A549 (cell line): ENCODE measurements around the gene CACNA1C. TPM values are rescaled to one million over a fixed set of nuclear protein-coding genes. Genes with fewer than 3 reads are reported as not detected.

Source experiments
- ATAC-seq, 2 experiments: fragments of 200-7000 bp in 1 of 2; fragments of >200 bp in 1 of 2; cut with Nextera tagmentation in 1 of 2; cut with Tn5 transposase in 1 of 2; 3 replicates each; pipeline versions ENCODE4 v1.8.0 to v1.9.1; 2018 to 2020; ENCODE audit warnings: mild to moderate bottlenecking in 1 of 2, moderate library complexity in 1 of 2
- CTCF ChIA-PET: fragments of 300-600 bp; sonication (Branson Sonifier 250); formaldehyde crosslinking; extraction: SDS; loops from one replicate; lab custom pipeline; 2021; ENCODE audit warnings: antibody characterized with exemption, inconsistent platforms; lab: Yijun Ruan, JAX
- POLR2A ChIA-PET: fragments of 350-600 bp; formaldehyde crosslinking; extraction: SDS; loops from one replicate; lab custom pipeline; 2021; ENCODE audit warnings: antibody characterized with exemption, inconsistent platforms; lab: Yijun Ruan, JAX
- DNase-seq, 2 experiments: peaks; one replicate each; pipeline versions ENCODE4 v3.0.0 to v3.0.0-alpha.2; 2011 to 2016; ENCODE audit warnings: low read depth in 1 of 2, low spot score in 1 of 2
- FAIRE-seq: peaks from 2 replicates; lab custom pipeline; 2011; peaks lifted over from hg19 to GRCh38; lab: Jason Lieb, UNC
- H3K27ac ChIP-seq, 2 experiments: fragments of >200 bp; sonication (Bioruptor Twin); formaldehyde crosslinking; 3 replicates each; pipeline ENCODE4 v1.5.1; 2016 to 2017
- H3K4me1 ChIP-seq: fragments of >200 bp; sonication (Bioruptor Twin); formaldehyde crosslinking; 3 replicates; pipeline ENCODE4 v1.6.1; 2016
- H3K4me2 ChIP-seq: fragments of >200 bp; sonication (Bioruptor Twin); formaldehyde crosslinking; 3 replicates; pipeline ENCODE4 v1.6.1; 2016
- H3K4me3 ChIP-seq: fragments of >200 bp; sonication (Bioruptor Twin); formaldehyde crosslinking; 3 replicates; pipeline ENCODE4 v1.5.1; 2016
- H3K9me3 ChIP-seq: fragments of >200 bp; sonication (Bioruptor Twin); formaldehyde crosslinking; 3 replicates; pipeline ENCODE4 v1.6.1; 2016
- BHLHE40 ChIP-seq: IDR thresholded peaks from 2 replicates; pipeline ENCODE4 v1.6.1; 2012; ENCODE audit warnings: low read depth, low read length, inconsistent platforms
- CHD2 ChIP-seq: fragments of 150-350 bp; IDR thresholded peaks from 2 replicates; pipeline ENCODE4 v1.6.1; 2014; ENCODE audit warnings: low read length; ENCODE audit not compliant: partially characterized antibody
- EHF ChIP-seq: fragments of 250-450 bp; sonication (Bioruptor Pico); IDR thresholded peaks from 2 replicates; pipeline ENCODE4 v1.5.0; 2020; ENCODE audit warnings: mild to moderate bottlenecking
- ESRRA ChIP-seq: fragments of 150-350 bp; IDR thresholded peaks from 2 replicates; pipeline ENCODE4 v1.6.1; 2014; ENCODE audit warnings: mild to moderate bottlenecking, low read length, borderline replicate concordance
- FOSB ChIP-seq: fragments of 250-450 bp; sonication (Bioruptor Pico); IDR thresholded peaks from 2 replicates; pipeline ENCODE4 v1.5.0; 2020; ENCODE audit warnings: mild to moderate bottlenecking, moderate library complexity
- GATA3 ChIP-seq: IDR thresholded peaks from 2 replicates; pipeline ENCODE4 v1.6.1; 2012; ENCODE audit warnings: borderline replicate concordance
- HDAC2 ChIP-seq: fragments of 200-600 bp; sonication (generic); IDR thresholded peaks from 2 replicates; pipeline ENCODE4 v1.6.1; 2016
- HOXA7 ChIP-seq: fragments of 250-450 bp; sonication (Bioruptor Pico); IDR thresholded peaks from 2 replicates; pipeline ENCODE4 v1.5.0; 2020; ENCODE audit warnings: mild to moderate bottlenecking, moderate library complexity
- JUN ChIP-seq, 2 experiments: fragments of >200 bp; sonication (Bioruptor Twin); formaldehyde crosslinking; IDR thresholded peaks; 2 replicates in 1 of 2; 3 replicates in 1 of 2; pipeline ENCODE4 v1.6.1; 2016 to 2017
- JUNB ChIP-seq: fragments of >200 bp; sonication (Bioruptor Twin); formaldehyde crosslinking; IDR thresholded peaks from 2 replicates; pipeline ENCODE4 v1.6.1; 2016
- MAZ ChIP-seq: fragments of 150-350 bp; IDR thresholded peaks from 2 replicates; pipeline ENCODE4 v1.6.1; 2014; ENCODE audit warnings: antibody characterized with exemption, low read depth, low read length, borderline replicate concordance
- MYC ChIP-seq: IDR thresholded peaks from 2 replicates; pipeline ENCODE4 v1.6.1; 2012; ENCODE audit warnings: mild to moderate bottlenecking, inconsistent platforms, low read length, improper control_type of control experiment, borderline replicate concordance
- PHF8 ChIP-seq: fragments of 200-600 bp; sonication (generic); IDR thresholded peaks from 2 replicates; pipeline ENCODE4 v1.6.1; 2016; ENCODE audit warnings: low read depth, mild to moderate bottlenecking, antibody characterized with exemption, moderate library complexity, borderline replicate concordance
- RAD21 ChIP-seq, 2 experiments: fragments of >200 bp in 1 of 2; sonication (Bioruptor Twin) in 1 of 2; formaldehyde crosslinking in 1 of 2; IDR thresholded peaks in 1 of 2; conservative IDR thresholded peaks in 1 of 2; 2 replicates in 1 of 2; 3 replicates in 1 of 2; pipeline ENCODE4 v1.6.1; 2012 to 2018; ENCODE audit warnings: inconsistent platforms in 1 of 2
- RNF2 ChIP-seq: fragments of 200-600 bp; sonication (generic); IDR thresholded peaks from 2 replicates; pipeline ENCODE4 v1.6.1; 2016; ENCODE audit warnings: low read depth, mild to moderate bottlenecking, antibody characterized with exemption, moderate library complexity, borderline replicate concordance
- SMC3 ChIP-seq: fragments of >200 bp; sonication (Bioruptor Twin); formaldehyde crosslinking; IDR thresholded peaks from 3 replicates; pipeline ENCODE4 v1.6.1; 2018; ENCODE audit warnings: inconsistent platforms
- TP53 ChIP-seq: fragments of 250-450 bp; sonication (Bioruptor Pico); IDR thresholded peaks from 2 replicates; pipeline ENCODE4 v1.5.0; 2021; ENCODE audit warnings: mild to moderate bottlenecking, moderate library complexity
- ZNF302 ChIP-seq: fragments of 250-450 bp; sonication (Bioruptor Pico); IDR thresholded peaks from 2 replicates; pipeline ENCODE4 v1.9.0; 2021; ENCODE audit warnings: inconsistent platforms, mild to moderate bottlenecking, moderate library complexity
- ZSCAN20 ChIP-seq: fragments of 250-450 bp; sonication (Bioruptor Pico); IDR thresholded peaks from 2 replicates; pipeline ENCODE4 v1.8.0; 2022; ENCODE audit warnings: mild to moderate bottlenecking, moderate library complexity
- WGBS: methylation state at CpG from one replicate; pipeline ENCODE4 v1.1.6; 2017; ENCODE audit errors: missing lambda C conversion rate; 5-methylcytosine and 5-hydroxymethylcytosine counted together
- polyA plus RNA-seq, 4 experiments: library from polyadenylated mRNA; depleted of rRNA in 3 of 4; stranded (reverse); fragments of >200 nt; fragmentation: RNase III in 1 of 4; extraction: RNeasy Plus Mini Kit Qiagen cat#74134 plus additional on column Dnase treatment in 1 of 4; gene quantifications; 2 replicates in 3 of 4; 3 replicates in 1 of 4; pipeline ENCODE4 v1.2.3, GENCODE V29; 2011 to 2017
- TF ChIP-seq, protein P1 (sequence below): fragments of >200 bp; sonication (Bioruptor Twin); formaldehyde crosslinking; IDR thresholded peaks from 3 replicates; pipeline ENCODE4 v1.5.1; 2016
- TF ChIP-seq, protein P2 (sequence below): IDR thresholded peaks from 2 replicates; pipeline ENCODE4 v1.6.1; 2012
- TF ChIP-seq, protein P3 (sequence below): IDR thresholded peaks from 2 replicates; pipeline ENCODE4 v1.6.1; 2012; ENCODE audit warnings: low read depth, borderline replicate concordance
- TF ChIP-seq, protein P4 (sequence below): fragments of 250-450 bp; sonication (Bioruptor Pico); IDR thresholded peaks from 2 replicates; pipeline ENCODE4 v1.5.0; 2020; ENCODE audit warnings: low read depth, mild to moderate bottlenecking, moderate library complexity

The CACNA1C gene
- polyA plus RNA-seq, 2 of the 4 experiments (the other 2 are of a cell fraction): not detected

DNA sequence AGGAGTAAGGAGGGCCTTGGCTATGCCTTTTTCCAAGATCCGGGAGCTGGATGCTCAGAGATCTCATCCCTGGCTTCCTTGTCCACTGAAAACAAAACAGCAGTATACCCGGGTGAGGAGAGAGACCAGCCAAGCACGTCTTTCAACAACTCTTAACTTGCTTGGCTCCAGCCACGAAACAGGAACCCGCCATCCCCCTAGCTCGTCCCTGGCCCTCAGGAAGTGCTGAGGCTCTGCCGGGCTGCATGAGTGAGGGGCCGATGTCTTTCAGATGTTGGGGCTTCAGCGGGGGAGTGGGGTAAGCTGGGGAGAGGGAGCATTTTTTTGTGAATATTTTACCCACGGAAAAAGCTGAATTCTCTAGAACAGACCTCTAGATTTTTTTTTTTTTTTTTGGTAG, 231.1 kb downstream of the CACNA1C start:
- no peak for ATAC-seq
- ChIA-PET CTCF (interaction anchor here (0.8 to 1.6 kb wide), 9 partner anchors 9 to 249 kb away, joined by 3 to 4 read pairs (median 3); no protein-coding TSS in a partner anchor), POLR2A (no interaction called here)
- Histone ChIP-seq H3K27ac (no peak overlapping the region), H3K4me1 (no peaks in the 10 kb centered on the region), H3K4me2 (no peak overlapping the region), H3K4me3 (no peak overlapping the region), H3K9me3 (peaks cover 6% of the 10 kb centered on the region; the same call in 1 of the 3 replicates)
- no peak for FAIRE-seq
- no peak for DNase-seq
- WGBS: 36% methylated on average over 10 of the region's 10 CpGs
- TF ChIP-seq ZSCAN20 (no peak), FOSB (CRISPR knock-in tag) (no peak), EHF (CRISPR knock-in tag) (no peak), RAD21 (conservative IDR thresholded peaks at IDR 0.05 in 1 of 2, IDR thresholded peaks at IDR 0.05 in 1 of 2) (no peak), SMC3 (no peak), GATA3 (no peak), HOXA7 (CRISPR knock-in tag) (no peak), PHF8 (no peak), JUN (IDR thresholded peaks at IDR 0.05) (no peak), ZNF302 (CRISPR knock-in tag) (no peak), BHLHE40 (no peak), HDAC2 (no peak), MYC (no peak), JUNB (no peak), ESRRA (no peak), RNF2 (no peak)
- TF ChIP-seq, protein P1, sequence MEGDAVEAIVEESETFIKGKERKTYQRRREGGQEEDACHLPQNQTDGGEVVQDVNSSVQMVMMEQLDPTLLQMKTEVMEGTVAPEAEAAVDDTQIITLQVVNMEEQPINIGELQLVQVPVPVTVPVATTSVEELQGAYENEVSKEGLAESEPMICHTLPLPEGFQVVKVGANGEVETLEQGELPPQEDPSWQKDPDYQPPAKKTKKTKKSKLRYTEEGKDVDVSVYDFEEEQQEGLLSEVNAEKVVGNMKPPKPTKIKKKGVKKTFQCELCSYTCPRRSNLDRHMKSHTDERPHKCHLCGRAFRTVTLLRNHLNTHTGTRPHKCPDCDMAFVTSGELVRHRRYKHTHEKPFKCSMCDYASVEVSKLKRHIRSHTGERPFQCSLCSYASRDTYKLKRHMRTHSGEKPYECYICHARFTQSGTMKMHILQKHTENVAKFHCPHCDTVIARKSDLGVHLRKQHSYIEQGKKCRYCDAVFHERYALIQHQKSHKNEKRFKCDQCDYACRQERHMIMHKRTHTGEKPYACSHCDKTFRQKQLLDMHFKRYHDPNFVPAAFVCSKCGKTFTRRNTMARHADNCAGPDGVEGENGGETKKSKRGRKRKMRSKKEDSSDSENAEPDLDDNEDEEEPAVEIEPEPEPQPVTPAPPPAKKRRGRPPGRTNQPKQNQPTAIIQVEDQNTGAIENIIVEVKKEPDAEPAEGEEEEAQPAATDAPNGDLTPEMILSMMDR: no peak

DNA sequence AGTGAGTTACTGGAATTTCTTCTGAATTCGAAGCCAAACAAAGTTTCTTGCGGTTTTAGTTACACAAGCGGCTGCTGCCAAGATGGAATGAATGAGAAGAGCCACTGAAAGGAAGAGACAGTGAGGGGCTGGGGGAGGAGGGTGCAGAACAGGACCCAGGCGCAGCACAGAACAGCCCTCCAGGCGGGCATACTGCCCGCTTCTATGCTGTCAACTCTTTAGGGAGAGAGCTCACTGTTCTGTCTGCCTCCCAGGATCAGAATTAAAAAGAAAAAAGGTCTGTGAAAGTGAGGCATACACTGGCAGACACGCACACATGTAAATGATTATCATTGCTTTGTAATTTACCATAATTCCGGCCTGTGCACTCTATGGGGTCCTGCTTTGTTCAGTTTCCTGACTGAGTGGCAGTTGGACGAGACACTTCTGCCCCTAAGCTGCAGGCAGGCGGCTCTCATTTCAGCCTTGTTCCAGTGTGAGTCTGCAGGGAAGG, 231.6 kb downstream of the CACNA1C start:
- no peak for DNase-seq
- no peaks in the 10 kb centered on the region for H3K4me1 ChIP-seq
- H3K4me3 ChIP-seq: no peak overlapping the region
- H3K27ac ChIP-seq: no peak overlapping the region
- TF ChIP-seq, protein P2, sequence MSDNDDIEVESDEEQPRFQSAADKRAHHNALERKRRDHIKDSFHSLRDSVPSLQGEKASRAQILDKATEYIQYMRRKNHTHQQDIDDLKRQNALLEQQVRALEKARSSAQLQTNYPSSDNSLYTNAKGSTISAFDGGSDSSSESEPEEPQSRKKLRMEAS: 0 out of 2 replicates have a peak, but pooled peaks have one; percentile 2
- no peak for TF ChIP-seq SMC3
- no peak for FAIRE-seq
- ATAC-seq: peak in 1 of 2 experiments; percentile 51; a peak in 3 of 6 replicates
- 51% methylated on average over 10 of the region's 10 CpGs for WGBS
- CTCF ChIA-PET: interaction anchor here (0.8 to 1.6 kb wide), 9 partner anchors 8 to 250 kb away, joined by 3 to 4 read pairs (median 3); no protein-coding TSS in a partner anchor
- POLR2A ChIA-PET: no interaction called here
- H3K4me2 ChIP-seq: no peak overlapping the region
- peaks cover 6% of the 10 kb centered on the region; the same call in 1 of the 3 replicates for H3K9me3 ChIP-seq

DNA sequence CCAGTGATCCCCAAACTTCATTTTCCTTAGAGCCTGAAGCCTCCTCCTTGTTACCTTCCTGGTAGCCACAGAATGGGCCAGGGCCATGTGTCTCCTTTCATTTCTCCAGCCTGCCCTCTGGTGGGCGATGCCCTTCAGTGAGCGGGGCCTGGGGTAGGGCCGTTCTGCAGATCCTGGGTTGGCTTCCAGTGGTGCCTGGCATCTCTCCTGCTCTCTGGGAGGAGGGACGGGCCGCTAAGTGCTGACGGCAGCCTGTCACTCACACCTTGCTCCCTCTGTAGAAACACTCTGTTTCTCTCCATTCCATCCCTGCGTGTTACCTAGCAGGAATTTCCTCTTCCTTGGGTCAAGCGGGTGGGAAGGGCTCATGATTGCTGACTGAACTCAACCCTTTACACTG, 232.1 kb downstream of the CACNA1C start:
- POLR2A ChIA-PET: no interaction called here
- no peak overlapping the region for H3K4me3 ChIP-seq
- no peak for FAIRE-seq
- no peak overlapping the region for H3K27ac ChIP-seq
- ATAC-seq: peak; percentile 85 to 98
- H3K9me3 ChIP-seq: peaks cover 6% of the 10 kb centered on the region; the same call in 1 of the 3 replicates
- H3K4me1 ChIP-seq: no peaks in the 10 kb centered on the region
- 18% methylated on average over 8 of the region's 8 CpGs for WGBS
- H3K4me2 ChIP-seq: no peak overlapping the region
- TF ChIP-seq, protein P3, sequence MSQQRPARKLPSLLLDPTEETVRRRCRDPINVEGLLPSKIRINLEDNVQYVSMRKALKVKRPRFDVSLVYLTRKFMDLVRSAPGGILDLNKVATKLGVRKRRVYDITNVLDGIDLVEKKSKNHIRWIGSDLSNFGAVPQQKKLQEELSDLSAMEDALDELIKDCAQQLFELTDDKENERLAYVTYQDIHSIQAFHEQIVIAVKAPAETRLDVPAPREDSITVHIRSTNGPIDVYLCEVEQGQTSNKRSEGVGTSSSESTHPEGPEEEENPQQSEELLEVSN: no peak
- TF ChIP-seq FOSB (CRISPR knock-in tag) (no peak), JUN (IDR thresholded peaks at IDR 0.05) (no peak), TP53 (CRISPR knock-in tag) (no peak), MAZ (no peak), SMC3 (peak; percentile 52), CHD2 (no peak), RAD21 (conservative IDR thresholded peaks at IDR 0.05 in 1 of 2, IDR thresholded peaks at IDR 0.05 in 1 of 2) (peak; percentile 43 to 60; a peak in 3 of 5 replicates), JUNB (no peak)
- TF ChIP-seq, protein P1: peak; percentile 39
- TF ChIP-seq, protein P4, sequence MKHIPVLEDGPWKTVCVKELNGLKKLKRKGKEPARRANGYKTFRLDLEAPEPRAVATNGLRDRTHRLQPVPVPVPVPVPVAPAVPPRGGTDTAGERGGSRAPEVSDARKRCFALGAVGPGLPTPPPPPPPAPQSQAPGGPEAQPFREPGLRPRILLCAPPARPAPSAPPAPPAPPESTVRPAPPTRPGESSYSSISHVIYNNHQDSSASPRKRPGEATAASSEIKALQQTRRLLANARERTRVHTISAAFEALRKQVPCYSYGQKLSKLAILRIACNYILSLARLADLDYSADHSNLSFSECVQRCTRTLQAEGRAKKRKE: no peak
- TF ChIP-seq, protein P2: 0 out of 2 replicates have a peak, but pooled peaks have one; percentile 15
- TF ChIP-seq, all 56 proteins: peak for 4
- CTCF ChIA-PET: interaction anchor here (0.8 to 1.6 kb wide), 7 partner anchors 8 to 228 kb away, joined by 3 to 4 read pairs (median 3); no protein-coding TSS in a partner anchor
- peak; percentile 47 to 50 for DNase-seq
